HepG2 (cell line): ENCODE results near the gene PGC. TPM values are rescaled to one million over a fixed set of nuclear protein-coding genes. Genes with fewer than 3 reads are reported as not detected.
A peak's percentile ranks its signal among the peaks of the same experiment; 100 is the strongest.

Source experiments
- ATAC-seq: fragments of 200-7000 bp; cut with Tn5 transposase; 3 replicates; pipeline ENCODE4 v1.9.1; 2020; ENCODE audit warnings: mild to moderate bottlenecking, moderate library complexity
- BruUV-seq: library from RNA; stranded (reverse); fragments of 400-500 nt; replicated peaks from 2 replicates; lab custom pipeline; 2021; lab: Mats Ljungman, UMichigan
- CTCF ChIA-PET: fragments of 300-600 bp; formaldehyde crosslinking; extraction: SDS; loops from one replicate; lab custom pipeline; 2021; ENCODE audit warnings: low total read pairs, inconsistent platforms, low intra/inter-chr PET ratio; lab: Yijun Ruan, JAX
- POLR2A ChIA-PET: fragments of 350-600 bp; sonication (Branson Sonifier 250); formaldehyde crosslinking; loops from one replicate; lab custom pipeline; 2020; ENCODE audit warnings: antibody characterized with exemption, inconsistent platforms; lab: Yijun Ruan, JAX
- DNase-seq: peaks from one replicate; pipeline ENCODE4 v3.0.0-alpha.2; 2015; ENCODE audit warnings: low spot score
- FAIRE-seq: peaks from 3 replicates; lab custom pipeline; 2011; peaks lifted over from hg19 to GRCh38; lab: Jason Lieb, UNC
- H2AFZ ChIP-seq: one replicate; pipeline ENCODE4 v1.6.1; 2011; ENCODE audit warnings: low read length, inconsistent platforms
- H3K27ac ChIP-seq: fragments of 300-600 bp; 3 replicates; pipeline ENCODE4 v1.8.0; 2011; ENCODE audit warnings: mixed run types, mild to moderate bottlenecking, mixed read lengths, low read length, inconsistent platforms; ENCODE audit not compliant: insufficient read depth; ENCODE audit errors: extremely low read length
- H3K27me3 ChIP-seq, 2 experiments: fragments of 200-600 bp in 1 of 2; 2 replicates in 1 of 2; 3 replicates in 1 of 2; pipeline versions ENCODE4 v1.6.0 to v1.8.0; 2011; ENCODE audit warnings: low read length in 2 of 2, mild to moderate bottlenecking in 2 of 2, moderate library complexity in 2 of 2, inconsistent platforms in 1 of 2; ENCODE audit not compliant: insufficient read depth in 2 of 2, control insufficient read depth in 1 of 2
- H3K36me3 ChIP-seq, 2 experiments: fragments of 200-600 bp in 1 of 2; replicated peaks in 1 of 2; 2 replicates in 1 of 2; 3 replicates in 1 of 2; pipeline versions ENCODE4 v1.5.1 to v1.8.0; 2011; ENCODE audit warnings: low read length in 2 of 2, inconsistent platforms in 1 of 2; ENCODE audit not compliant: insufficient read depth in 2 of 2, control insufficient read depth in 1 of 2
- H3K4me1 ChIP-seq: 2 replicates; pipeline ENCODE4 v1.5.1; 2012; ENCODE audit warnings: low read length, inconsistent platforms; ENCODE audit not compliant: insufficient read depth
- H3K4me2 ChIP-seq: 2 replicates; pipeline ENCODE4 v1.6.0; 2011; ENCODE audit warnings: low read depth, low read length, inconsistent platforms
- H3K4me3 ChIP-seq, 3 experiments: fragments of 200-600 bp in 1 of 3; sonication (generic), shearing (Covaris generic) in 1 of 3; replicated peaks in 1 of 3; 2 replicates each; pipeline ENCODE4 v1.5.1; 2011 to 2016; ENCODE audit warnings: low read length in 3 of 3, inconsistent platforms in 2 of 3, low read depth in 2 of 3, mild to moderate bottlenecking in 2 of 3, control low read depth in 1 of 3, mixed read lengths in 1 of 3; ENCODE audit not compliant: insufficient read depth in 1 of 3
- H3K79me2 ChIP-seq: one replicate; pipeline ENCODE4 v1.6.1; 2011; ENCODE audit warnings: low read length, inconsistent platforms; ENCODE audit not compliant: insufficient read depth
- H3K9ac ChIP-seq: 2 replicates; pipeline ENCODE4 v1.6.0; 2011; ENCODE audit warnings: mild to moderate bottlenecking, low read depth, low read length, inconsistent platforms; ENCODE audit not compliant: insufficient read depth
- H3K9me3 ChIP-seq: 2 replicates; pipeline ENCODE4 v1.5.1; 2012; ENCODE audit warnings: mild to moderate bottlenecking, low read length
- H4K20me1 ChIP-seq: 2 replicates; pipeline ENCODE4 v1.6.0; 2011; ENCODE audit warnings: inconsistent platforms, mild to moderate bottlenecking, low read length, moderate library complexity; ENCODE audit not compliant: insufficient read depth
- ARNT2 ChIP-seq: sonication (generic); formaldehyde crosslinking; IDR thresholded peaks from 2 replicates; pipeline ENCODE4 v1.8.0; 2022; ENCODE audit warnings: mild to moderate bottlenecking, low read depth, missing genetic modification reagents, moderate library complexity
- FOXA1 ChIP-seq, 2 experiments: fragments of 450-650 bp in 1 of 2; sonication (generic) in 1 of 2; formaldehyde crosslinking in 1 of 2; IDR thresholded peaks; 2 replicates each; pipeline versions ENCODE4 v1.4.0 to v1.6.1; 2016 to 2020; ENCODE audit warnings: missing genetic modification reagents in 1 of 2
- HMGXB4 ChIP-seq, 2 experiments: sonication (generic) in 1 of 2; formaldehyde crosslinking in 1 of 2; IDR thresholded peaks; 2 replicates each; pipeline versions ENCODE4 v1.4.0 to v1.6.1; 2018 to 2020; ENCODE audit warnings: missing genetic modification reagents in 2 of 2, borderline replicate concordance in 1 of 2, low read depth in 1 of 2, mild to moderate bottlenecking in 1 of 2, missing biosample characterization in 1 of 2
- SSRP1 ChIP-seq: IDR thresholded peaks from 2 replicates; pipeline ENCODE4 v1.6.1; 2016; ENCODE audit warnings: control low read depth
- ZFP91 ChIP-seq: sonication (generic); formaldehyde crosslinking; IDR thresholded peaks from 2 replicates; pipeline ENCODE4 v1.9.0; 2022; ENCODE audit warnings: missing genetic modification reagents, mild to moderate bottlenecking, borderline replicate concordance
- ZFY ChIP-seq: sonication (generic); formaldehyde crosslinking; IDR thresholded peaks from 2 replicates; pipeline ENCODE4 v1.4.0; 2020; ENCODE audit warnings: missing genetic modification reagents
- ZHX1 ChIP-seq: sonication (generic); formaldehyde crosslinking; IDR thresholded peaks from 2 replicates; pipeline ENCODE4 v1.8.1; 2022; ENCODE audit warnings: low read depth, mild to moderate bottlenecking, missing genetic modification reagents
- ZNF160 ChIP-seq: sonication (generic); formaldehyde crosslinking; IDR thresholded peaks from 2 replicates; pipeline ENCODE4 v1.8.0; 2022; ENCODE audit warnings: mild to moderate bottlenecking, inconsistent platforms, missing genetic modification reagents
- ZNF333 ChIP-seq: sonication (generic); formaldehyde crosslinking; IDR thresholded peaks from 2 replicates; pipeline ENCODE4 v1.4.0; 2020; ENCODE audit warnings: mild to moderate bottlenecking, missing genetic modification reagents, borderline replicate concordance
- ZNF569 ChIP-seq: sonication (generic); formaldehyde crosslinking; IDR thresholded peaks from 2 replicates; pipeline ENCODE4 v1.5.0; 2020; ENCODE audit warnings: mild to moderate bottlenecking, missing genetic modification reagents, moderate library complexity, borderline replicate concordance
- WGBS: methylation state at CpG from one replicate; pipeline ENCODE4 v1.1.6; 2017; ENCODE audit warnings: low lambda C conversion rate; 5-methylcytosine and 5-hydroxymethylcytosine counted together
- in situ Hi-C: cut with HindIII; loops from 2 replicates; pipeline ENCODE4 v1.10.0; 2017; ENCODE audit warnings: low pct_unique_long_range_greater_than_20kb; ENCODE audit not compliant: extremely low pct_ligation_motif_present
- intact Hi-C: fragments of 100-400 bp; cut with micrococcal nuclease; formaldehyde crosslinking; loops from one replicate; pipeline ENCODE4 v1.10.0; 2022; ENCODE audit not compliant: unreplicated experiment
- polyA plus RNA-seq, 8 experiments: library from polyadenylated mRNA; depleted of rRNA in 3 of 8; stranded (reverse) in 7 of 8; unstranded in 1 of 8; fragments of >200 nt; fragmentation: Illumina TruSeq in 4 of 8; extraction: Trizol in 4 of 8; gene quantifications; 2 replicates each; pipeline versions ENCODE4 v1.2.1 to v1.2.3, GENCODE V29; 2011 to 2016; ENCODE audit warnings: low read depth in 4 of 8, missing spikeins in 1 of 8, mixed read lengths in 1 of 8; ENCODE audit not compliant: insufficient read depth in 1 of 8
- total RNA-seq, 5 experiments: library from RNA; depleted of rRNA; stranded (reverse); fragments of >200 nt; fragmentation: Illumina TruSeq; extraction: Trizol; gene quantifications; 2 replicates each; pipeline ENCODE4 v1.2.3, GENCODE V29; 2016; ENCODE audit warnings: low read depth in 1 of 5
- TF ChIP-seq, protein P1 (sequence below): sonication (generic); formaldehyde crosslinking; conservative IDR thresholded peaks from 2 replicates; pipeline ENCODE4 v1.4.0; 2020; ENCODE audit warnings: missing genetic modification reagents
- TF ChIP-seq, protein P2 (sequence below): sonication (generic); formaldehyde crosslinking; IDR thresholded peaks from 2 replicates; pipeline ENCODE4 v1.5.0; 2020; ENCODE audit warnings: missing genetic modification reagents, mild to moderate bottlenecking, borderline replicate concordance

PGC gene
- total and polyA plus RNA-seq, 2 of the 13 experiments (the other 11 are each of a cell fraction or from before 2014, with no cell fraction given): 426 to 502 TPM

GRCh38 chr6:41735427-41736185 lies 11.6 kb downstream of the PGC start, which contains the start of gene TFEB:
TSS of gene TFEB (minus strand) at chr6:41735608. CDS start at chr6:41691213, 44,395 bp downstream.
- Histone ChIP-seq H3K9me3 (no peaks in the 10 kb centered on the region), H3K4me2 (peak within 1 kb of the TSS; percentile 90), H3K9ac (peak within 1 kb of the TSS; percentile 73), H2AFZ (peak within 1 kb of the TSS; percentile 35), H3K27me3 (no peaks in the 10 kb centered on the region; a peak in 1 of 5 replicates), H3K4me1 (peaks cover 64% of the 10 kb centered on the region), H3K4me3 (peak within 1 kb of the TSS; percentile 51 to 83 (median 76)), H4K20me1 (no peaks in the 10 kb centered on the region), H3K36me3 (no peaks in the 10 kb centered on the region), H3K79me2 (peaks cover 3% of the 10 kb centered on the region), H3K27ac (peak within 1 kb of the TSS; percentile 57)
- POLR2A ChIA-PET: interaction anchor here (1.0 to 10.4 kb wide), 10 partner anchors 11 to 279 kb away, joined by 3 to 120 read pairs (median 14); partner anchors contain the start of genes FRS3, PGC and TOMM6
- intact Hi-C loops (loop anchor here (1.0 to 2.0 kb wide), 3 partner anchors 12 to 41 kb away; partner anchors contain the start of gene PGC), in situ Hi-C loops (loop anchor here (5.0 kb wide), 1 partner anchor 42 kb away; the partner anchor contains the start of gene FRS3)
- CTCF ChIA-PET: interaction anchor here (1.0 to 3.0 kb wide), 4 partner anchors 40 to 52 kb away, joined by 5 to 44 read pairs (median 8); partner anchors contain the start of genes FRS3 and TOMM6
- 21% methylated on average over 16 of the region's 50 CpGs for WGBS
- BruUV-seq: no TSS peak
- DNase-seq (peak; percentile 90), ATAC-seq (peak; percentile 60), FAIRE-seq (peak; percentile 90)
- peak; percentile 58; the same call in 1 of the 2 replicates for TF ChIP-seq ZFY (CRISPR knock-in tag)
- no peak for TF ChIP-seq ZNF569 (CRISPR knock-in tag)
- TF ChIP-seq, protein P1, sequence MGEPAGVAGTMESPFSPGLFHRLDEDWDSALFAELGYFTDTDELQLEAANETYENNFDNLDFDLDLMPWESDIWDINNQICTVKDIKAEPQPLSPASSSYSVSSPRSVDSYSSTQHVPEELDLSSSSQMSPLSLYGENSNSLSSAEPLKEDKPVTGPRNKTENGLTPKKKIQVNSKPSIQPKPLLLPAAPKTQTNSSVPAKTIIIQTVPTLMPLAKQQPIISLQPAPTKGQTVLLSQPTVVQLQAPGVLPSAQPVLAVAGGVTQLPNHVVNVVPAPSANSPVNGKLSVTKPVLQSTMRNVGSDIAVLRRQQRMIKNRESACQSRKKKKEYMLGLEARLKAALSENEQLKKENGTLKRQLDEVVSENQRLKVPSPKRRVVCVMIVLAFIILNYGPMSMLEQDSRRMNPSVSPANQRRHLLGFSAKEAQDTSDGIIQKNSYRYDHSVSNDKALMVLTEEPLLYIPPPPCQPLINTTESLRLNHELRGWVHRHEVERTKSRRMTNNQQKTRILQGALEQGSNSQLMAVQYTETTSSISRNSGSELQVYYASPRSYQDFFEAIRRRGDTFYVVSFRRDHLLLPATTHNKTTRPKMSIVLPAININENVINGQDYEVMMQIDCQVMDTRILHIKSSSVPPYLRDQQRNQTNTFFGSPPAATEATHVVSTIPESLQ: no peak; the same call in 1 of the 2 replicates
- no peak for TF ChIP-seq ARNT2 (CRISPR knock-in tag)
- TF ChIP-seq ZHX1 (CRISPR knock-in tag): no peak
- TF ChIP-seq ZFP91 (CRISPR knock-in tag): peak; percentile 76
- no peak; the same call in none of the 2 replicates for TF ChIP-seq ZNF160 (CRISPR knock-in tag)
- no peak for TF ChIP-seq ZNF333 (CRISPR knock-in tag)
- TF ChIP-seq, protein P2, sequence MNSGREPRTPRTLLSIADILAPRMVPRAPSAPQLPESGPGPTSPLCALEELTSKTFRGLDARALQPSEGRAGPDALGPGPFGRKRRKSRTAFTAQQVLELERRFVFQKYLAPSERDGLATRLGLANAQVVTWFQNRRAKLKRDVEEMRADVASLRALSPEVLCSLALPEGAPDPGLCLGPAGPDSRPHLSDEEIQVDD (CRISPR knock-in tag): no peak
- TF ChIP-seq FOXA1 (IDR thresholded peaks at IDR 0.05): no peak
- peak; percentile 26; the same call in 1 of the 2 replicates for TF ChIP-seq FOXA1 (CRISPR knock-in tag; IDR thresholded peaks at IDR 0.05)
- no peak; the same call in 1 of the 2 replicates for TF ChIP-seq SSRP1
- TF ChIP-seq HMGXB4 (CRISPR knock-in tag; IDR thresholded peaks at IDR 0.05; ENCODE audit: borderline replicate concordance in 1 of 2, low read depth in 1 of 2): peak; percentile 73 to 94; a peak in 3 of 4 replicates
